ENCODE results near the gene ACTR2.

The ACTR2 gene

GRCh38 chr2:65320042-65320725 is 92.6 kb downstream of the ACTR2 start:
- peak; percentile 91 for DNase-seq
- peak; percentile 88 for TF ChIP-seq CTCF (IDR thresholded peaks at IDR 0.05; ENCODE audit: low read depth, low read length, missing control alignments)
- in situ Hi-C loops (cut with HindIII; ENCODE audit: low pct_ligation_motif_present, low sequenced_read_pairs), result no loop called here
- H3K36me3 ChIP-seq (replicated peaks), result peaks cover 21% of the 10 kb centered on the region
- no peaks in the 10 kb centered on the region for H3K27me3 ChIP-seq (replicated peaks)
- peak overlapping the region; percentile 98 for H3K27ac ChIP-seq
- H3K4me3 ChIP-seq (ENCODE audit: low read depth, low read length), result peak overlapping the region; percentile 3
